KG1 (cell line): ENCODE results near the gene ATP5PF.
"Not testable (repeated sequence)": the region's sequence is repeated elsewhere in the genome, so short reads cannot be mapped to it uniquely, and the experiment has no call there.

ENCODE experiments used
- DNase-seq: peaks from one replicate; lab custom pipeline; 2025; lab: John Stamatoyannopoulos, UW

The ATP5PF gene

GRCh38 chr21:25734904-25735645 is at the start of gene ATP5PF, which contains the start of gene GABPA:
Gene ATP5PF (minus strand): TSS chr21:25734904. CDS start chr21:25729794, 5,110 bp downstream.
Gene GABPA (plus strand): TSS chr21:25734972. CDS start chr21:25741599, 6,627 bp downstream.
- DNase-seq, result peak; percentile 98

DNA sequence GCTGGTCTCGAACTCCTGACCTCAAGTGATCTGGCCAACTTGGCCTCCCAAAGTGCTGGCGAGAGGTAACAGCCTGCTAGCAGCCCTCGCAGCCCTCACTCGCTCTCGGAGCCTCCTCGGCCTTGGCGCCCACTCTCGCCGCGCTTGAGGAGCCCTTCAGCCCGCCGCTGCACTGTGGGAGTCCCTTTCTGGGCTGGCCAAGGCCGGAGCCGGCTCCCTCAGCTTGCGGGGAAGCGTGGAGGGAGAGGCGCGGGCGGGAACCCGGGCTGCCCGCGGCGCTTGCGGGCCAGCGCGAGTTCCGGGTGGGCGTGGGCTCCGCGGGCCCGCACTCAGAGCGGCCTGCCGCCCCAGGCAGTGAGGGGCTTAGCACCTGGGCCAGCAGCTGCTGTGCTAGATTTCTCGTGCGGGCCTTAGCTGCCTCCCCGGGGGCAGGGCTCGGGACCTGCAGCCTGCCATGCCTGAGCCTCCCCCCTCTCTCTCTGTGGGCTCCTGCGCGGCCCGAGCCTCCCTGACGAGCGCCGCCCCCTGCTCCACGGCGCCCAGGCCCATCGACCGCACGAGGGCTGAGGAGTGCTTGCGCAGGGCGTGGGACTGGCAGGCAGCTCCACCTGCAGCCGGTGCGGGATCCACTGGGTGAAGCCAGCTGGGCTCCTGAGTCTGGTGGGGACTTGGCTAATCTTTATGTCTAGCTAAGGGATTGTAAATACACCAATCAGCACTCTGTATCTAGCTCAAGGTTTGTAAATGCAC is 43.6 kb upstream of the ATP5PF start:
- not testable (repeated sequence) for DNase-seq

- no peak for DNase-seq
Measured at GRCh38 chr21:25776440-25776839, 41.7 kb upstream of the ATP5PF start.

DNA sequence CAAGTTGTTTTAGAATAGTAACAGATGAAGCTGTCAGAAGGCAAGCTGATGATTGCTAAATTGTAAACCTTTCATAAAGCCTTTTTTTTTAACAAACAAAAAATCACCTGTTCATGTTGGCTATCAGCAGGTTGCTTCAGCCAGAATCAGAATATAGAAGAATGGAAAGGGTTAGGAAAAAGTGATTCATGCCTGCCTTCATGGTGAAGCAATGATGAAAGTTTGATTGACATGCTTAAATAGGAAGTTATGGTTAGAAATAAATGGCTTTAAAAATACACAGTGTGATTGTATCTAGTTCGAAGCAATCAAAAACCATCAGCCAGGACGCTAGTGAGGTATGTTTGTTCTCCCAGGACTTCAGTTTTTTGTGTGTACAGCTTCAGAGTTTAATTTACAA is 38.0 kb upstream of the ATP5PF start:
- DNase-seq, result no peak

DNA sequence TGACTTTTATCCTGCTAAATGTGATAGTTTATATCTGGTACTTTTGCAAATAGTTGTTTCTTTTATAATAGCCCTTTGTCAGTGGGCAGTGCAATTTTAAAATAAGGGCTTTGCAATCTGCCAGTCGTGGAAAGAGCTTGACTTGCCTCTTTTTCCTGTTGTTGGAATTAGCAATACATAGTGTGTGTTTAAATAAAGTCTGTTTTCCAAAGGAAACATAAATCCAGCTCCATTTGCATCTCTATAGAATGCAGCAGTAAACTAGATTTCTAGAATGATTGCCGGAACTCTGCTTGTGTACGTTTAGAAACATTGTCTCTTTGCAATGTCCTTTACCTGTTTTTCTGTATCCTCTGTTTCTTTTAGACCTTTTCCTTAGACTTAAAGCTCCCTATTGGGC is 33.2 kb upstream of the ATP5PF start:
- DNase-seq, result no peak

GRCh38 chr21:25764065-25764464 is 29.4 kb upstream of the ATP5PF start:
- no peak for DNase-seq

DNA sequence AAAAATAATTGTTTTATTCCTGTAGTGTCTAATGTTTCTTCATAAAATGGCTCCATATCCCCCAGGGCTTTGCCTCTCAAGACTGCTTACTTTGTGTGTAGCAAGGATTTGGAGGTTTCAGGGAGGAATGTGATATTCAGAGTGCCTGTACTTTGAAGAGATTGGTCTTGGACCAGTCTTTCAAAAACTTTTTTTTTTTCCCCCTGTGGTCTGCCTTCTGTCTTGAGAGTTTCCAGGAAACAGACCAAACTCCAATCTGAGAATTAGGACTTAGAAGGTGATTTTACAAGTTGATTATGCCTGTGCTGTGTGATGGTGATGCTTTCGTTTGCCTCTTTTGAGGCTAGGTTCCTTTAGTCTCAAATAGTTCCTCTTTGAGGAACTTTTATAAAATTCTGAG is 26.0 kb upstream of the ATP5PF start:
- DNase-seq, result no peak

GRCh38 chr21:25760061-25760460 is 25.4 kb upstream of the ATP5PF start:
- DNase-seq, result no peak

DNA sequence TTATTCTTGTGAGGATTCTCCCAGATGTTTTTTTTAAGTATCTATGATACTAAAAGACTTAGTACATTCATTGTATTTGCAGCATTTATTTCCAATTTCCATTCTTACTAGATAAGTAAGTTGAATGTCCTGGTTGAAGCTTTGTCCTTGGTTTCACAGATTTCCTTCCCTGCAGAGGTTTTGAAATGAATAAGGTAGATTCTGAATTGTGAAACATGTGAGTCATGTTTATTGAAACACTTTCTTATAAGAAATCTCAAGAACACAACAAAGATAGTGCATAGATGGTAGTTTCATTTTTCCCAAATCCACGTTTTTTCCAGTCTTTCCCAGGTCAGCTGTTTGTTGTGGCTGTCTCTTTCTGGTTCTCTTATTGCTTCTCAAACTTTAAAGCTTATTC is 24.9 kb upstream of the ATP5PF start:
- DNase-seq, result no peak

GRCh38 chr21:25757531-25757930 is 22.8 kb upstream of the ATP5PF start:
- DNase-seq, result no peak

DNA sequence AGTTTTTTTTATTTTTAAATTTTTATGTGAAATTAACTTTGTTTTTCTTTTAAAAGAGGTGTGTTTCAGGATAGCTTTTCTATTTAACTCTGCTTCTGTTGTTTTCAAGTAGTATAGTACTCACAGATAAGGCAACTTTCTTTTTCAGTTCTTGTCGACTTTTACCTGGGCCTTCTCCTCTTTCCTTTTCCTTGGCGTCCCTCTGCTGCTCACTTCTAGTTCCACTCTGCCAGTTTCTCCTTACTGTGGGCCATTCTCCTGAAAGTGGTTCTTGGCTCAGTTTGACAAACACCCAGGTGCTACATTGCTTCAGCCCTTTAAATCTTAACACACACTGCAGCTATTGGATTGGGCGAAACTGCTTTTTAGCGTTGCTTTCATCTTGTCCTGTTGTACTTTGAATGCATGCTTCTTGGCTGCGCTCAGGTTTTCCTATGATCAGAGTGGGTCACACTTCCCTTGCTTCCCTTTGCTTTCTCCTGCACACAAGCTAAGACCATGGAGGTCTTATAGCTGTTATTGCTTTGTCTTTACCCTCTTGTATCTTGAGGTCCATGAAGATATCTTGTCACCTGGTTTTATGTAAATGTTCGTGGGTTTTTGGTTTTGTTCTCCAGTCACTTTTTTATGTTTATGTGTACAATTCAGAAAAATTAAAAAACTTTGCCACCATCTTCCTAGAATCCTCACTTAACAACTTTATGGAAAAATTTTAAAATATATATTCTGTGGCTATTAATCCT is 21.7 kb upstream of the ATP5PF start:
- no peak for DNase-seq

GRCh38 chr21:25752416-25752815 is 17.7 kb upstream of the ATP5PF start:
- DNase-seq, result no peak

DNA sequence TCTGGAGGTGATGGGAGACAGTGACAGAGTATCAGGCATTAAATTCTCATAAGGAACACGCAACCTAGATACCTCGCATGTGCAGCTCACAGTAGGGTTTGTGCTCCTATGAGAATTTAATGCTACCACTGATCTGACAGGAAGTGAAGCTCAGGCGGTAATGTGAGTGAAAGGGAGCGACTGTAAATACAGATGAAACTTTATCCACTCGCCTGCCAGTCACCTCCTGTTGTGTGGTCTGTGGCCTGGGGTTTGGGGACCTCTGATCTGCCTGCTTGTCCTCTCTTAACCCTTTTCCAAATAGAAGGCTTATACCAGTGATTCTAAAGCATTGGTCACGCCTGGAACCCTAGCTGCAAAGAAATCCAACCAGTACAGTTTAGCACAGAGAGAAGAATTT is 15.4 kb upstream of the ATP5PF start:
- no peak for DNase-seq

DNA sequence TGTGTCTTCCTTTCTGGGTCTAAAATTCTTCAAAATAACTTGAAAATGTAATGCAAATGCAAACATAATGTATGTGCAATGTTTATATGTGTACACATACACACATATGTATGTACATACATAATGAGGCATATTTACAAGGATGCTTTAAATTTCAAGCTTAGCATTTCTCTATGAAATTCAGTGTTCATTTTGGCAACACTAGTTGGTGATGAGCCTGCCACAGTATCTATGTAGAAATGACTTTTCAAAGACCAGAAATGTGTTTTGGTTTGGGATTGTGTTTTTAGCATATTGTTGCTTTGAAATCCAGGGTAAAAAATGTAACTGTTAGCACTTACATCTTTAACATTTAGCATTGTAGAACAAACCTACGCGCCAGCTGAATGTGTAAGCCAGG is 10.2 kb upstream of the ATP5PF start:
- DNase-seq, result no peak

DNA sequence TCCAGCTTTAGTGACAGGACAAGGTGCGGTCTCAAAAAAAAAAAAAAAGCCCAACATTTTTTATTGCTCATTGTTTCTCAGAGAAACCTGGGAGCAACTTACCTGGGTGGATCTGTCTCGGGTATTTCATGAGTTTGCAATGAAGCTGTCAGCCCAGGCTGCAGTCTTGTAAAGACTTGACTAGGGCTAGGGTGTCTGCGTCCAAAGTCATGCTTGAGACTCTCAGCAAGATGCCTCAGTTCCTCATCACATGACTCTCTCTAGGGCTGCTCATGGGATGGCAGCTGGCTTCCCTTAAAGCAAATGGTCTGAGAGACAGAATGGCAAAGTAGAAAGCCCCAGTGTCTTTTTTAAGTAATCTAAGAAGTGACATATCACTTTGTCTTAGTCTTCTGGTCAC is 8.2 kb upstream of the ATP5PF start:
- no peak for DNase-seq

DNA sequence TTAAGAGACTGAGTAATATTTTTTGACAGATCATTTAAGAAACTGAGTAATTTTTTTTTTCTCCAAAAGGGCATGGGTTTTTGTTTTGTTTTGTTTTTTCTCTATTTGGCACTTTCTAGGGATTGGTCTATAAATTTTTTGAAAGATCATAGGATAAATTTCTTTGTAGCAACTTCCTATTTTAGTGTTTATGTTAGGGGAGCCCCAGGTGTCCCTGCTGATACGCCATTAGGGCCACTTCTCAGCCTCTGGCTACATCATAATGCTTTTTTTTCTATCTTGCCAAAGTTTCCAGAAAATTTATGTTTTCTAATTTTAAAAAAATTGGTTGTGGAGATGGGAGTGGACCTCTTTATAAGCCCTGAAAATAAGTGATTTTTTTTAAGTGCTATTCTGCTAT is 2.7 kb upstream of the ATP5PF start:
- no peak for DNase-seq

DNA sequence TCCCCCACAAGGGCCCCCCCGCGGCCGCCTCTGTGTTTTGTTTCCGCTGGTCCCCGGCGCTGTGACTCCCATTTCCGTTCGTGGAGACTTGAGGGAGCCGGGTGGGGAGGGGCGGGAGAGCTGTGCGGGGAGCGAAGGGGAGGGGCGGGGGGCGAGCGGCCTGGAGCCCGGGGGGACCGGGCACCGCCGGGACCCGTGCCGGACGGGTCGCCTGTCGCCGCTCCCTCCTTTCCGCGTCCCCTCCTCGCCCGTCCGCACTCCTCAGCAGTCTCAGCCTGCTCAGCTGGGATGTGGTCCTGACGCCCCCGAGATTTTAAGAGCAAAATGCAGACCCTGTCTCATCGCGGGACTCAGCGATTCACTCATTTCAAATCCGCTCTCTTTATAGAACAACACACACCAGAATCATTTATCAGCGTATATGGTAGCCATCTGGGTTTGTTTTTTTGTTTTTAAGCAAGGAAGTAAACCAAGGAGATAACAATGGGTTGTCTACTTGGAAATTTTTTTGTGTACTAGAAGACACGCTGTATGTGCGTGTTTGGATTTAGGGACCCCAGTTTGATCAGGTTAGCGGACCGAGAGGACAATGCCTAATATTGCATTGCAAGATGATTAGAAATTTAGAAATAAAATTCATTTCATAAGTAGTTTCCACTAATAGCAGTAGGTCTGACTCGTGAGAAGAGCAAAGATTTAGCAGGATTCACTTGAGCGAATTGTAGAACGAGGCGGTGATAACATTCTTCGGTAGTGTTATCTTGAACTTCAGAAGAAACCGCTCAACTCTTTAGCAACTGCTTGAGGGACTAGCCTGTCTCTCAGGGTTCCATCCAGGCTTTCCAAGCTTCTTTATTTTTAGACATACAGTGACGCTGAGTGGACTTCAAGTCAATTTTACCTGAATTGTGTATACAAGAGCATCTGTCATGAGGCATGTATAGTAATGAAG is 1.2 kb upstream of the ATP5PF start:
- peak; percentile 18 for DNase-seq

DNA sequence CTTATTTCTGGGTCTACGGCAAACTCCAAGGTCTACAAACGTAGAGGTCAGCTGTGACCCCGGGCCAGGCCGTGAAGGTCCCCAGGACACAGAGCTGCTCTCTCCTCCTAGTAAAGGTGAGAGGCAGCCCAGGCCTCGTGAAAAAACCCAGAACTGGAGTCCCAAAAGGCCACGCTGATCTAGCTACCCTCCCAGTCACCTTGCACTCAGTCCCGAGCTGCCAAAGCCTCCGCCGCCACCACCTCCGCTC is 125 bp downstream of the ATP5PF start:
- no peak for DNase-seq

- no peak for DNase-seq
Measured at GRCh38 chr21:25733859-25734653, 648 bp downstream of the ATP5PF start.

DNA sequence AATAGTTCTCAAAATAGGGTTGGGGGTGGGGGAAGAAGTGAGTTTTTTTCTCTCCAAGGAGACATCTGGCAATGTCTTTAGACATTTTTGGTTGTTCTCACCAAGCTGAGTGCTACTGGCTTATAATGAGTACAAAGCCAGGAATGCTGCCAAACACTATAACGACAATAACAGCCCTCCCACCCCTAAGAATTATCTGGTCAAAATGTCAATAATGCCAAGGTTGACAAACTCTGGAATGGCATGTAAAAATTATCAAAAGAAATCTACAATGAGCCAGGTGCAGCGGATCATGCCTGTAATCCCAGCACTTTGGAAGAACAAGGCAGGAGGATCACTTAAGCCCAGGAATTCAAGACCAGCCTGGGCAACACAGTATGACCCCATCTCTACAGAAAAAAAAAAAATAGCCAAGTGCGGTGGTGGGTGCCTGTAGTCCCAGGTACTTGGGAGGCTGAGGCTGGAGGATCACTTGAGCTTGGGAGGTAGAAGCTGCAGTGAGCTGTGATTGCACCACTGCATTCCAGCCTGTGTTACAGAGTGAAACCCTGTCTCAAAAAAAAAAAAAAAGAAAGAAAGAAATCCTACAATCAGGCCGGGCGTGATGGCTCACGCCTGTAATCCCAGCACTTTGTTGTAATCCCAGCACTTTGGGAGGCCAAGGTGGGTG is 2.5 kb downstream of the ATP5PF start:
- no peak for DNase-seq

DNA sequence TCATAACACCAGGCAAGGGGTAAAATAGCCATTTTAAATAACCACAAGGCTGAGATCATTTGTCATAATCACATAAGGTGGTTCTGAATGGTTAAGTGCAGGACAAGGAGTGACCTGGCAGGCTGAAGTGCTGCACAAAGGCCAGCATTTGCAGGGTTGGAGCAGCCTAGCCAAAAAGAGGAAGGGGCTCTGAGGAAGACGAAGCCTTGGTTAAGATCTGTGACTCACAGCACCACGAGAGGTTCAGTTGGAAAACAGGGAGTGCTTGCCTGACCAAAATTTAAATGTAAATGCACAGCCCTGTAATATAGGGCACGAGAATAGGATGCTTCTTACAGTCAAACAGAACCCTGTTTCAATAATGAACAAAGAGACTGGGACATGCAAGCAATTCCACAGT is 12.1 kb downstream of the ATP5PF start:
- DNase-seq, result no peak
